ENCODE data around the gene HS6ST2. TPM values are rescaled to one million over a fixed set of nuclear protein-coding genes. Genes with fewer than 3 reads are reported as not detected.

HS6ST2 gene
- total RNA-seq, 1 donor from 2014 or later = 6.2 TPM

DNA sequence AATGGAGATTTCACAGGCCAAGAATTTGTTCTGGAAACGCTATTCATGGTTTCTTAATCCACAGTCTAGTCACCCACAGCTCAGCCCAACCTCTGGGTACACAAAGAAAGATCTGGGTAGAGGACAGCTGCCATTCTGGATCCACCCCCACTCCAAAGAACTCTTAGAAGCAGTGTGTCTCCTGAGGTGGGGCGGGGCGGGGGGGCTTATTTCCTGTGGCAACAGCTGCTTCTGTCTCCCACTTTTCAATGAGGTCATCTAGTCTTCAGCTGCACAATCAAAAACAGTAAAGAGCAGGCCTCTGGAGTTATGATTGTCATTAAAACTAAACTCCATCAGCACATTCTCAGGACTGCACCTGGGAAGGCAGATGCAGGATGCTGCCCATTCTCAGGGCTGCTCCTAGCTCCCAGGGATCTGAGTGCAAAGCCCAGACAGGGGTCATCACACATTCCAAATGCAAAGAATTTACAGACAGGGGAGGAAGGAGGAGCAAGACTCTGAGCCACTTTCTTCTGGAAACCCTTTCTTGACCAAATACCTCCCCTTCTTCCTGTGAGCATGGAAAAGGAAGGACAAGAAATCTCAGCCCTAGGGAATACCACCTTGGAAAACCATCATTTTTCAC is 207.3 kb downstream of the HS6ST2 start:
- H3K9me3 Mint-ChIP-seq (ENCODE audit: unreplicated experiment) = no peaks in the 10 kb centered on the region
- no peak overlapping the region for H3K4me3 Mint-ChIP-seq (ENCODE audit: unreplicated experiment)
- no peaks in the 10 kb centered on the region for H3K27me3 Mint-ChIP-seq (ENCODE audit: unreplicated experiment)
- H3K27ac Mint-ChIP-seq (ENCODE audit: unreplicated experiment) = no peak overlapping the region
- no peaks in the 10 kb centered on the region for H3K36me3 Mint-ChIP-seq (ENCODE audit: unreplicated experiment)
- no peak for TF ChIP-seq CTCF (IDR thresholded peaks at IDR 0.05)
- H3K4me1 Mint-ChIP-seq (ENCODE audit: unreplicated experiment) = peaks cover 5% of the 10 kb centered on the region
- DNase-seq (ENCODE audit: extremely low spot score, unreplicated experiment) = no peak

- TF ChIP-seq CTCF (IDR thresholded peaks at IDR 0.05) = no peak
- no peak overlapping the region for H3K4me3 Mint-ChIP-seq (ENCODE audit: unreplicated experiment)
- H3K27ac Mint-ChIP-seq (ENCODE audit: unreplicated experiment) = no peak overlapping the region
- no peaks in the 10 kb centered on the region for H3K9me3 Mint-ChIP-seq (ENCODE audit: unreplicated experiment)
- no peaks in the 10 kb centered on the region for H3K36me3 Mint-ChIP-seq (ENCODE audit: unreplicated experiment)
- DNase-seq (ENCODE audit: extremely low spot score, unreplicated experiment) = no peak
- peaks cover 5% of the 10 kb centered on the region for H3K4me1 Mint-ChIP-seq (ENCODE audit: unreplicated experiment)
- no peaks in the 10 kb centered on the region for H3K27me3 Mint-ChIP-seq (ENCODE audit: unreplicated experiment)
These were observed 207.9 kb downstream of the HS6ST2 start for GRCh38 chrX:132750331-132751062.

- H3K9me3 Mint-ChIP-seq (ENCODE audit: unreplicated experiment) = no peaks in the 10 kb centered on the region
- no peak for TF ChIP-seq CTCF (IDR thresholded peaks at IDR 0.05)
- no peak for DNase-seq (ENCODE audit: extremely low spot score, unreplicated experiment)
- no peaks in the 10 kb centered on the region for H3K27me3 Mint-ChIP-seq (ENCODE audit: unreplicated experiment)
- no peak overlapping the region for H3K4me3 Mint-ChIP-seq (ENCODE audit: unreplicated experiment)
- H3K27ac Mint-ChIP-seq (ENCODE audit: unreplicated experiment) = no peak overlapping the region
- no peaks in the 10 kb centered on the region for H3K36me3 Mint-ChIP-seq (ENCODE audit: unreplicated experiment)
- peaks cover 5% of the 10 kb centered on the region for H3K4me1 Mint-ChIP-seq (ENCODE audit: unreplicated experiment)
These were observed 209.0 kb downstream of the HS6ST2 start for GRCh38 chrX:132749406-132749805.

- TF ChIP-seq CTCF (IDR thresholded peaks at IDR 0.05) = no peak
- H3K27ac Mint-ChIP-seq (ENCODE audit: unreplicated experiment) = no peak overlapping the region
- no peaks in the 10 kb centered on the region for H3K36me3 Mint-ChIP-seq (ENCODE audit: unreplicated experiment)
- no peaks in the 10 kb centered on the region for H3K27me3 Mint-ChIP-seq (ENCODE audit: unreplicated experiment)
- DNase-seq (ENCODE audit: extremely low spot score, unreplicated experiment) = no peak
- H3K9me3 Mint-ChIP-seq (ENCODE audit: unreplicated experiment) = no peaks in the 10 kb centered on the region
- peaks cover 5% of the 10 kb centered on the region for H3K4me1 Mint-ChIP-seq (ENCODE audit: unreplicated experiment)
- H3K4me3 Mint-ChIP-seq (ENCODE audit: unreplicated experiment) = no peak overlapping the region
These were observed 209.5 kb downstream of the HS6ST2 start for GRCh38 chrX:132748909-132749308.

GRCh38 chrX:132748268-132748667 is 210.2 kb downstream of the HS6ST2 start:
- H3K27ac Mint-ChIP-seq (ENCODE audit: unreplicated experiment) = no peak overlapping the region
- no peak for TF ChIP-seq CTCF (IDR thresholded peaks at IDR 0.05)
- H3K4me3 Mint-ChIP-seq (ENCODE audit: unreplicated experiment) = no peak overlapping the region
- H3K36me3 Mint-ChIP-seq (ENCODE audit: unreplicated experiment) = no peaks in the 10 kb centered on the region
- H3K9me3 Mint-ChIP-seq (ENCODE audit: unreplicated experiment) = no peaks in the 10 kb centered on the region
- H3K27me3 Mint-ChIP-seq (ENCODE audit: unreplicated experiment) = no peaks in the 10 kb centered on the region
- peaks cover 5% of the 10 kb centered on the region for H3K4me1 Mint-ChIP-seq (ENCODE audit: unreplicated experiment)
- no peak for DNase-seq (ENCODE audit: extremely low spot score, unreplicated experiment)
